ENCODE measurements around the gene CPNE5. TPM values are rescaled to one million over a fixed set of nuclear protein-coding genes. Genes with fewer than 3 reads are reported as not detected.

Gene CPNE5
- total RNA-seq, 2 experiments from 2014 or later, result 0.79 to 0.94 TPM

DNA sequence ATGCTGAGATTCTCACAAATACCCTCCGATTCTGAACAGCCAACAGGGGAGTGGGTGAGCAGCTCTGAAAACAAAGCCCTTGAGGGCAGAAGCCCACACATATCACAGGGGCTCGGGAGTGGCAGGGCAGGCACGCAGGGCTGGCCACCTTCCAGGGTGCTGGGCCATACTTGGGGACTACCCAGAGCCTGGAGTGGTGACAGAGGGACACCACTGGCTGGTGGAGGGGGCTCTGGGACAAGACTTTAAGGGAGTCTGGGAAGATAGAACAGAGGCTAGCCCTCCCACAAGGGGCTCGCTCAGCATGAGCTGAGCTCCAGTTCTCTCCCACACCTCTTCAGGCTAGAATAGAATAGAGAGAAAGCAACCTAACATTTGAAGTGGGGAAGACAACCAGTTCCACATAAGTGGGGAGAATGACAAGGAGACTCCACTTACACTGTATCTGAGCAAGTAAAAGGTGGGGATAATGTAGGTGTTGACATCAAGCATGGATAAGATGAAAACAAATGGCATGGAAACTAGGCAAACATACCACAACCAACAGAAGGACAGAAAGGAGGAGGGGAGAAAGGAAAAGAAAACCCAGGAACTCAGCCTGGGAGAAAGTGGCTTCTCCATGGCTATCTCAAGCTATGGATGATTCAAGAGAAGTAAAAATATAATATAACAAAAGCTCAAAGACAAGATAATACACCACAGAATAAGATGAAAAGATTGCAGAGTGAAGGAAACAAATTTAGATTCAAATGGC is 28.4 kb upstream of the CPNE5 start:
- Mint-ChIP-seq H3K4me1 (peaks cover 78% of the 10 kb centered on the region), H3K36me3 (peaks cover 61% of the 10 kb centered on the region), H3K4me3 (no peak overlapping the region), H3K9me3 (ENCODE audit: low read depth) (no peaks in the 10 kb centered on the region), H3K27ac (peak overlapping the region; percentile 9), H3K27me3 (no peaks in the 10 kb centered on the region)
- DNase-seq, result no peak
- ATAC-seq, result no peak
- CTCF ChIA-PET, result interaction anchor here (0.7 to 5.3 kb wide), 2 partner anchors 17 to 150 kb away, joined by 3 to 36 read pairs; no protein-coding TSS in a partner anchor

DNA sequence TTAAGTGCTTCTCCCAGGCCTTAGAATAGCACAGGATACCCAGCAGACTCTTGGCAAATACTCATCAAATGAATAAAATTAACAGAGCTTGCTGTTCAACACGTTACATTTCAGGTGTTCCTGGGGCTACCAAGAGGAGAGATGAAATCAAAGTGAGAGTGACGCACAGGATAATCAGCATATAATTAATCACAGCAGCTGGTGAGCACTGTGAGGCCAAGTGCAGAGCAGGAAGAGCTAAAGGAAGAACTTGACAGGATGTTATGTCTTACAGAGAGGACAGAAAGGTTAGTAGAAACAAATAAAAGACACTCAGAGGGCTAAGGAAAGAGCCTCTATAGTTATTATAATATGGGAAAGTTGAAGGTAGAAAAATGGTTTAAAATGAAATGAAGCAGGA is 26.6 kb upstream of the CPNE5 start:
- Mint-ChIP-seq H3K9me3 (ENCODE audit: low read depth) (no peaks in the 10 kb centered on the region), H3K36me3 (peaks cover 65% of the 10 kb centered on the region), H3K4me3 (no peak overlapping the region), H3K27me3 (no peaks in the 10 kb centered on the region), H3K27ac (no peak overlapping the region), H3K4me1 (peaks cover 68% of the 10 kb centered on the region)
- no peak for DNase-seq
- ATAC-seq, result no peak
- CTCF ChIA-PET, result interaction anchor here (1.3 to 5.3 kb wide), 3 partner anchors 9 to 20 kb away, joined by 3 to 36 read pairs (median 5); partner anchors contain the start of gene C6orf89

DNA sequence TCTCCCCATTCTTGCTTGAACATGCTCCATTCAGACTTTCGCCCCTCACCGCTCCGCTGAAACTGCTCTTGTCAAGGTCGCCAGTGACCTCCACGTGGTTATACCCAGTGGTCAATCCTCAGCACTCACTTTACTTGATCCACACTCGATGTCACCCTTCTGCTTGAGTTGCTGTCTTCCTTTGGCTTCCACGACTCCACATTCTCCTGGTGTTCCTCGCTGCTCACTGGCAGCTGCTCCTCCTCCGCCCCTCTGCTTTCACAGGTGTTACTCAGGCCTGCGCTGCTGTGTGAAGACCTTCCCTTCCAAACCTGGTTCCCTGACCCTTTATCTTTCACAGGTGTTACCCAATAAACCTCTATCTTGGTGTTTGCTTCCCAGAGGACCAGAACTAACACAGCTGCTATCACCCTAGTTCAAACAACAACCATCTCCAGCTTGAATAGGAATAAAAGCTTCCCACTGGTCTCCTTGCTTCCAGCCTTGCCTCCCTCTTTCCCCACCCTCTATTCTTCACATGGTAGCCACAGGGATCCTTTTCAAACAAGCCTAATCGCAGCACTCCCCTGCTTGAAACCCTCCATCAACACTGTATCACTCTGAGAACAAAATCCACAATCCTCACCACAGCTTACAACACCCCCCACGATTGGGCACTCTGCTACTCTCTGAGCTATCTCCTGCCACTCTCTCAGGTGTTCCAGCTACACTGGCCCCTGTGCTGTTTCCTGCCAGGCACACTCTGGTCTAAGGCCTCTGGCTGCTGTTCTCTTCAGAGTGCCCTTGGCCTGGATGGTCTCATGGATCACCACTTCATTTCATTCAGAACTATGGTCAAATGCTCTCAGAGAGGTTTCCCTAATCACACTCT is 24.7 kb upstream of the CPNE5 start:
- H3K27ac Mint-ChIP-seq, result peak overlapping the region; percentile 8
- H3K4me1 Mint-ChIP-seq, result peaks cover 56% of the 10 kb centered on the region

DNA sequence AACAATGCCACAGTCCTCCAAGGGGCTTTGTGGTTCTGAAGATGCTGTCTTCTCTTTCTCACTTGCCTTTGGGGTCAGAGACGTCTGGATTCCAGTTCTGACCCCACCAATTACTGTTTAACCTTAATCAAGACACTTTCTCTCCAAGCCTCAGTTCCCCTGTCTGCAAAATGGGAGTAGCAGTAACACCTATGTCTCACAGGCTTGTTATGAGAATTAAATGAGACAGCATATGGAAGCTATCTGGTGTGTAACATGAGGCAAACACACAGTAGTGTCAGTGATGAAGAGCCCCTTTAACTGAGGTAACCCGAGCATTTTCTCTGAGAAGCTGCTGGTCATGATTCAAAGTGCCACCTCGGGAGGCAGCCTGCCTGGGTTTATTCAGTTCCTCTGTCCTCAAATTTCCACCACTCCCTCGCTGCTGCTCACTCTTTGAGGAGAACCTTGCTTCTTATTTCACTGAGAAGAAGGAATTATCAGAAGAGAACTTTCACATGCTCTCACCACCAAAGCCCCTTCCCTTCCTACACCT is 23.7 kb upstream of the CPNE5 start:
- Mint-ChIP-seq H3K9me3 (ENCODE audit: low read depth) (no peaks in the 10 kb centered on the region), H3K27ac (no peak overlapping the region), H3K36me3 (peaks cover 56% of the 10 kb centered on the region), H3K4me3 (no peak overlapping the region), H3K4me1 (peaks cover 56% of the 10 kb centered on the region), H3K27me3 (no peaks in the 10 kb centered on the region)
- DNase-seq, result no peak
- CTCF ChIA-PET, result interaction anchor here (2.0 to 5.3 kb wide), 2 partner anchors 12 to 155 kb away, joined by 6 to 36 read pairs; no protein-coding TSS in a partner anchor
- ATAC-seq, result no peak

More for the DNA sequence above, 24.7 kb upstream of the CPNE5 start:
- DNase-seq (peak; percentile 38), ATAC-seq (no peak)
- Mint-ChIP-seq H3K27me3 (no peaks in the 10 kb centered on the region), H3K9me3 (ENCODE audit: low read depth) (no peaks in the 10 kb centered on the region), H3K36me3 (peaks cover 61% of the 10 kb centered on the region), H3K4me3 (no peak overlapping the region)
- CTCF ChIA-PET, result interaction anchor here (1.0 to 5.3 kb wide), 7 partner anchors 10 to 154 kb away, joined by 3 to 36 read pairs (median 6); partner anchors contain the start of gene PPIL1

GRCh38 chr6:36862164-36862847 is 23.1 kb upstream of the CPNE5 start:
- CTCF ChIA-PET, result interaction anchor here (1.4 kb wide), 1 partner anchor 13 kb away, joined by 3 read pairs; no protein-coding TSS in a partner anchor
- Mint-ChIP-seq H3K9me3 (ENCODE audit: low read depth) (no peaks in the 10 kb centered on the region), H3K36me3 (peaks cover 52% of the 10 kb centered on the region), H3K27me3 (no peaks in the 10 kb centered on the region), H3K4me3 (no peak overlapping the region), H3K4me1 (peaks cover 50% of the 10 kb centered on the region), H3K27ac (no peak overlapping the region)
- no peak for ATAC-seq
- DNase-seq, result no peak

GRCh38 chr6:36860126-36860525 is 20.9 kb upstream of the CPNE5 start:
- H3K27ac Mint-ChIP-seq, result no peak overlapping the region
- H3K9me3 Mint-ChIP-seq (ENCODE audit: low read depth), result no peaks in the 10 kb centered on the region
- H3K4me3 Mint-ChIP-seq, result no peak overlapping the region
- peaks cover 55% of the 10 kb centered on the region for H3K36me3 Mint-ChIP-seq
- DNase-seq (no peak), ATAC-seq (no peak)
- peaks cover 34% of the 10 kb centered on the region for H3K4me1 Mint-ChIP-seq
- H3K27me3 Mint-ChIP-seq, result no peaks in the 10 kb centered on the region
- CTCF ChIA-PET, result interaction anchor here (1.3 to 1.9 kb wide), 4 partner anchors 9 to 158 kb away, joined by 3 to 10 read pairs (median 3); no protein-coding TSS in a partner anchor

DNA sequence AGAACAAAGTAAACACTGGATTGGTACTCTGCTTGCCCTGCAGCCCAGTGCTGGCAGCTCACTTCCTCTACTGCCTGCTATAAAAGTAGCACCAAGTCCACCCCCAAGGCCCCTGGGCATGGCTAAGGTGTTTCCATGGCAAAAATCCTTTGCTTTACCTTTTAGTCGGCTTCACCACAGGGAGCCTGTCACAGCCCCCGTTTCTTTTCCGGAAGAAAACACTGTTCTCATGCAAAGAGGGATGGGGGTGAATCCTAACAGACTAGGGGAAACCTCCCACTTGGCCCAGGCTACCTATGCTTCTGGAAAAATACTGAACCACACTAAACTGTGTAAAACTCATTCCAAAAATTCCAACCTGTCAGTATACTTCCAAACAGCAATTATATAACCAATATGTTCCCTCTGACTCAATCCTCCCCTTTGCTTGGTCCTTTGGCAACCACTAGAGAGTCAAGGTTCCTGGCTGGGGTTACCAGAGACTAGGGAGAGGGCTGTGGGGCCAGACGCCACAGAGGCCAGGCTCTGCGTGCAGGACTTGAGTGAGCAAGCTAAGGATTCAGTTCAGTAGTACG is 19.2 kb upstream of the CPNE5 start:
- Mint-ChIP-seq H3K9me3 (ENCODE audit: low read depth) (no peaks in the 10 kb centered on the region), H3K36me3 (peaks cover 51% of the 10 kb centered on the region), H3K4me3 (no peak overlapping the region), H3K4me1 (peaks cover 29% of the 10 kb centered on the region), H3K27me3 (no peaks in the 10 kb centered on the region), H3K27ac (no peak overlapping the region)
- DNase-seq (no peak), ATAC-seq (no peak)
- CTCF ChIA-PET, result interaction anchor here (0.7 kb wide), 2 partner anchors 79 to 471 kb away, joined by 3 read pairs; no protein-coding TSS in a partner anchor

DNA sequence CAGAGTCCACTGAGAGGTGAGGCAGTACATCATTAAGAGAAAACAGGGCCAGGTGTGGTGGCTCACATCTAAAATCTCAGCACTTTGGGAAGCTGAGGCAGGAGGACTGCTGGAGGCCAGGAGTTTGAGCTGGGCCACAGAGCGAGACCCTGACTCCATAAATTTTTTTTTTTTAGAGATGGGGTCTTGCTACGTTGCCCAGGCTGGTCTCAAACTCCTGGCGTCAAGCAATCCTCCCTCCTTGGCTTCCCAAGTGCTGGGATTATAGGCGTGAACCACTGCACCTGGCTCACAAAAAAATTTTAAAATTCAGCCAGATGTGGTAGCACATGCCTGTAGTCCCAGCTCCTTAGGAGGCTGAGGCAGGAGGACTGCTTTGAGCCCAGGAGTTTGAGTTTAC is 18.1 kb upstream of the CPNE5 start:
- H3K36me3 Mint-ChIP-seq, result peaks cover 45% of the 10 kb centered on the region
- DNase-seq (no peak), ATAC-seq (no peak)
- H3K4me1 Mint-ChIP-seq, result peaks cover 18% of the 10 kb centered on the region
- H3K4me3 Mint-ChIP-seq, result no peak overlapping the region
- H3K9me3 Mint-ChIP-seq (ENCODE audit: low read depth), result no peaks in the 10 kb centered on the region
- H3K27me3 Mint-ChIP-seq, result no peaks in the 10 kb centered on the region
- CTCF ChIA-PET, result interaction anchor here (0.6 to 0.7 kb wide), 3 partner anchors 9 to 17 kb away, joined by 3 read pairs; partner anchors contain the start of gene PPIL1
- no peak overlapping the region for H3K27ac Mint-ChIP-seq

GRCh38 chr6:36856277-36856676 is 17.0 kb upstream of the CPNE5 start:
- H3K9me3 Mint-ChIP-seq (ENCODE audit: low read depth), result no peaks in the 10 kb centered on the region

DNA sequence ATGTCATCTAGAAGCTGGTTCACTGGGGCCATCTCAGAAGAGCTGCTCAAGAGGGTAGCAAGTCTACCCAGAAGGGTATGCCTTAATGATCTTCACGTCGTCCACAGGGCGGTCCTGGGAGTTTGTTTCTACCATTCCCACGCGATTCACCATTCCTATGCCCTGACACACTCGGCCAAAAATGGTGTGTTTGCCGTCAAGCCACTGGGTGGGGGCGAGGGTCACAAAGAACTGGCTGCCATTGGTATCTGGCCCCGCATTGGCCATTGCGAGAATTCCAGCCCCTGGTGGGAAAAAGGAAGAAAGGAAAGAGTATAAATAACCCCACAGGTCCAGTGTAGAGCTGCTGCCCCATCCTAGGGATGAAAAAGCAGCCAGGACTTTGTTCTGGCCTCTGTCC is 16.5 kb upstream of the CPNE5 start:
- peaks cover 14% of the 10 kb centered on the region for H3K4me1 Mint-ChIP-seq
- no peak for DNase-seq
- H3K27ac Mint-ChIP-seq, result no peak overlapping the region
- H3K27me3 Mint-ChIP-seq, result no peaks in the 10 kb centered on the region
- H3K9me3 Mint-ChIP-seq (ENCODE audit: low read depth), result no peaks in the 10 kb centered on the region
- peaks cover 40% of the 10 kb centered on the region for H3K36me3 Mint-ChIP-seq
- H3K4me3 Mint-ChIP-seq, result no peak overlapping the region
- CTCF ChIA-PET, result interaction anchor here (1.1 kb wide), 1 partner anchor 74 kb away, joined by 5 read pairs; no protein-coding TSS in a partner anchor
- no peak for ATAC-seq

More at GRCh38 chr6:36856277-36856676, 17.0 kb upstream of the CPNE5 start:
- H3K4me3 Mint-ChIP-seq, result no peak overlapping the region
- ATAC-seq (no peak), DNase-seq (no peak)
- peaks cover 16% of the 10 kb centered on the region for H3K4me1 Mint-ChIP-seq
- CTCF ChIA-PET, result interaction anchor here (1.1 kb wide), 1 partner anchor 74 kb away, joined by 5 read pairs; no protein-coding TSS in a partner anchor
- no peaks in the 10 kb centered on the region for H3K27me3 Mint-ChIP-seq
- peaks cover 42% of the 10 kb centered on the region for H3K36me3 Mint-ChIP-seq
- no peak overlapping the region for H3K27ac Mint-ChIP-seq

- H3K36me3 Mint-ChIP-seq, result peaks cover 30% of the 10 kb centered on the region
- ATAC-seq, result no peak
Measured at GRCh38 chr6:36853325-36853724, 14.1 kb upstream of the CPNE5 start.

DNA sequence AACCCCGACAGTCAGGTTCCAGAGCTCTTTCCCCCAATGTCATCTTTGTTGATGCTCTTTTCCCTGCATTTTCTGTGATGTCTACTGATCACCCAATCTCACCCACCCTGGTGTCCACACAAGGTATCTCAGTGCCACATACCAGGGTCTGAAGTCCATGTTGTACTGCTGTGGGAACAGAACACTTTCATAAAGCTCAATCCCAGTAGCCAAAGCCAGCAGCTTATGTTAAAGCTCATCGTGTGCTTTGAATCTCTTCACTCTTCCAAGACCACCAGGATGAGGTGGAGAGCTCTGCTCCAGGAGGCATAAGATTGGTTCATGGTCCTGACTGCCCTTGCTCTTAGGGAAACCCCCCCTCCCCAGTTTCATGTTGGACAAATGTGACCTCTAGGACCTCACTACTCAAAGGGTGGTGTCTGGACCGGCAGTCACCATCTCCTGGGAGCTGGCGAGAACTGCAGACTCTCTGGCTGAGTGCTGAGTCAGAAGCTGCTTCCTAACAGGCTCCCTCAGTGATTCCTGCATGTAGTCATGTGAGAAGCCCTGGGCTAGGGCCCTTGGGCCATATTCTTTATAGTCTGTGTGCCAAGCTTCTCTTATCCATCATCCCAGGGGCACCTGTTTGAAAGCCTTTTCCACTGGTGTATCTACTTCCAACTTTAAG is 13.4 kb upstream of the CPNE5 start:
- ATAC-seq, result no peak
- no peak overlapping the region for H3K4me3 Mint-ChIP-seq
- H3K27me3 Mint-ChIP-seq, result no peaks in the 10 kb centered on the region
- peaks cover 7% of the 10 kb centered on the region for H3K4me1 Mint-ChIP-seq
- DNase-seq, result no peak
- no peaks in the 10 kb centered on the region for H3K9me3 Mint-ChIP-seq (ENCODE audit: low read depth)
- CTCF ChIA-PET, result interaction anchor here (0.7 to 7.3 kb wide), 20 partner anchors 11 to 356 kb away, joined by 3 to 131 read pairs (median 5); partner anchors contain the start of gene PPIL1
- H3K27ac Mint-ChIP-seq, result no peak overlapping the region
- peaks cover 30% of the 10 kb centered on the region for H3K36me3 Mint-ChIP-seq

More at GRCh38 chr6:36853325-36853724, 14.1 kb upstream of the CPNE5 start:
- no peak for DNase-seq
- H3K27ac Mint-ChIP-seq, result no peak overlapping the region
- H3K4me3 Mint-ChIP-seq, result no peak overlapping the region
- no peaks in the 10 kb centered on the region for H3K9me3 Mint-ChIP-seq (ENCODE audit: low read depth)
- CTCF ChIA-PET, result interaction anchor here (1.0 to 7.3 kb wide), 8 partner anchors 12 to 355 kb away, joined by 3 to 131 read pairs (median 36); partner anchors contain the start of gene PPIL1
- no peaks in the 10 kb centered on the region for H3K27me3 Mint-ChIP-seq
- peaks cover 7% of the 10 kb centered on the region for H3K4me1 Mint-ChIP-seq
